Measurements from ENCODE around the gene GRIK2.

The GRIK2 gene

DNA sequence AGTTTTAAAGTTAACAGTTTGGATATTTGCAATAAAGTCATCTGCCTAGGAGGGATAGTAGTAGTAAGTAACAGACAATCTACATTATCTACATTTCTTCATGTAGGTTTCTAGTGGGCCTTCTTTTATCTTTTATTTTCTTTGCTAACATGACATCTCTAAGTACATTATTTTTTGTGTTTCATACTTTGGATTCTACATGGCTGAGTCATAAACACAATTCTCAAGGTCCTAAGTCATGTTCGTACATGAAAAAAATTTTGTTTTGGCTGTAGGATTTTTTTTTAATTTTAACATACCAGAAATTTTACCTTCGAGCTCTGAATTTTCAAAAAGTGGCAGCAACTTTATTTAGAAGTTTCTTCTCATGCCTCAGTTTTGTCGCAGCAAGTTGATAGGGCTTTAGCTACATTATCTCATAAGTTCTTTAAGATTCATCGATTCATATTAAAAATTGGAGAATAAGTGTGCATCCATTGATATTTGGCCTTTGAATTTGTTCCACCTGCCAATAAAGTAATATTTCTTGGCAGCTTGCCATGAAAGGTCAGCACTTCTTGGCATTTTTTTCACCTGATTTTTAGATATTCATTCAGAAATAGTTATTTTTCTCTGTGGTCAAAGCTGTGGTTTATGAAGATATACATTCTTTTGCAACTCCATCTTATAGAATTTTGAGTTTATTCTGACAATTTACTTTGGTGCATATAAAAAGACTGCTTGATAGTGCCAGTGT, 146.2 kb downstream of the GRIK2 start:
- no peak for DNase-seq (ENCODE audit: low spot score)

- no peak for DNase-seq (ENCODE audit: low spot score)
Observed at GRCh38 chr6:101541894-101542293, 148.4 kb downstream of the GRIK2 start.

DNA sequence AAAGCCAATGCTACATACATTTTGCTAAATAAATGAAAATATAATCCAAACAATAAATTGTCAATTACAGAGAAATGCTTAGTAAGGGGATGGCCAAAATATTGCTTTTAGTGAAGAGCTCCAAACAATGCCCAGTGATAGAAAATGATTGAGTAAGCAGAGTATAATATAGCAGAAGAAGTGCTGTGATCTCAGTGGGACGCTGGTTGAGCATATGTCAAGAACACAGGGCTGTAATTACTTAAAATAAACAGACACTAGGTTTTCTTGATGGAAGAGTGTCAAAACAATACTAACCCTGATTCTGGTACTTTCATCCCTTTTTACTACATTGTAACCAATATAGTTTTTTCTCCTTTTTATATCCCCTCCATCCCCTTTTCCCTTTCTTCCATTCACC, 150.3 kb downstream of the GRIK2 start:
- no peak for DNase-seq (ENCODE audit: low spot score)

GRCh38 chr6:101544286-101544685, 150.8 kb downstream of the GRIK2 start:
- no peak for DNase-seq (ENCODE audit: low spot score)

DNA sequence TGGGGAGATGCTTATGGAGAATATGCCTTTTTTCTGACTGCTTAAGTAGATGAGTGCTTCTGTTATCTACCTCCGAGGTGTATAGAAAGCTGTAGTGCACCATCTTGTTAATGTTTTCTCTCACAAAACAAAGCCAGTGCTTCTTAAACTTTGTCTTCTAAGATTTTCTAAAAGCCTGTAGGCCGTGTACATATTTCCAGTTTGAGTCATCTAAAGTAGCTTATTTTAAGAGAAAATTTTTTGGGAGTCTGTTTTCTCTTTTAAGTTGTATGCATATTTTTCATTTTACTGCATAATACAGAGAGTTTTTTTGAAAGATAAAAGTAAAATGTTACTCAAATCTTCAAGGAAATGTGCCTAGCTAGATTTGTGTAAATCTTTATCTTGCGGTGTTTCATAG, 151.7 kb downstream of the GRIK2 start:
- no peak for DNase-seq (ENCODE audit: low spot score)

DNA sequence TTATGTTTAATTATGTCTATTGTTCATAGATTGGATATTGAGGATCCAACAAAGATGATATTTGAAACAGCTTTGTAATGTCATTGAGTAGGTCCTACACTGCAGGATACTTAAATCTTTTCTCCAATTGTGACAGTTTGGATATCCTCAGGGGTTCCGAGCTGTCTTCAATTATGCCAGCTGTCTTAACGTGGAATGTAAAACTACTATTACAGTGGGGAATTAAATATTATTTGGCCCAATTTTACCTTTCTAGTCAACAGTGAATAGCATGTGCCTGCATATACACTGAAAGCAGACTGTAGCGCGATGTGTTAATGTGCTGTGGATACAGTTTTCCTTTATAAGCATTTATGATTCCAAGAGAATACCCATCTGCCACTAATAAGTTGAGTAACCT, 156.9 kb downstream of the GRIK2 start:
- DNase-seq (ENCODE audit: low spot score) = no peak

- DNase-seq (ENCODE audit: low spot score) = no peak
Observed at GRCh38 chr6:101554231-101554630, 160.7 kb downstream of the GRIK2 start.

DNA sequence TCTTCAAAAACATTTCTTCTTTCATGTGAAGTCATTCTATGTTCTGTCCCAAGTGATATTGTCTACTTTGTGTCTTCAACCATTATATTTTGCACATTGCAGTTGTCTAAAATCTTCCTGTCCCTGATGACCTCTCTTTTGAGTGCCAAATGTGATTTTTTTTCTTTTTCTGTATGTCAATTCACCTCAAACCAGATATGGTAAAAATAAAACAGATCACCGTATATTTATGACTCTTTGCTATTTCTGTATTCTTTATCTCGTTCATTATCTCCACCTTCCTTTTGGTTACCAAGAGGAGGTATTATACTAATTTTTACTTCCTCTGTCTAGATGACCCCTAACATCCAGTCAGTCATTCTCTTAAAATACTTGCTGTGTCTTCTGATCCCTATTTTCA, 165.2 kb downstream of the GRIK2 start:
- no peak for DNase-seq (ENCODE audit: low spot score)

- no peak for DNase-seq (ENCODE audit: low spot score)
Observed at GRCh38 chr6:101572627-101573026, 179.1 kb downstream of the GRIK2 start.

- DNase-seq (ENCODE audit: low spot score) = no peak
Observed at GRCh38 chr6:101577091-101577490, 183.6 kb downstream of the GRIK2 start.

DNA sequence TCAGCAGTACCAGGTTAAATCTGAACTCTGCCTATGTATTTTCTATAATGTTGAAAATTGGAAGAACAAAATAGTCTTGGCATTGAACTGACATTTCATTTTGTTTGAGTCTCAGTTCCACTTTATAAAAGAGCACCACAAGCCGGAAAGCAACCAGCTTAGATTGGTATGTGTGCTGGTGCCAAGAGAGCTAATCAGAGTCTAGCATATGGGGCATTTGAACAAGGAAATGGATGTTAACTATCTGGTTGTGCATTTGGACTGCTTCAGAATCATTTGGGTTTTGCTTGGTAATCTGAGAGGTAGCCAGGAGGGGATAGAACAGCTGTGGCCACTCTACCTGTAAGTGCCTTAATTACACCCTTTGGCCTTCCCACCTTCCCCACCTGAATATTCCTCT, 184.8 kb downstream of the GRIK2 start:
- DNase-seq (ENCODE audit: low spot score) = no peak

DNA sequence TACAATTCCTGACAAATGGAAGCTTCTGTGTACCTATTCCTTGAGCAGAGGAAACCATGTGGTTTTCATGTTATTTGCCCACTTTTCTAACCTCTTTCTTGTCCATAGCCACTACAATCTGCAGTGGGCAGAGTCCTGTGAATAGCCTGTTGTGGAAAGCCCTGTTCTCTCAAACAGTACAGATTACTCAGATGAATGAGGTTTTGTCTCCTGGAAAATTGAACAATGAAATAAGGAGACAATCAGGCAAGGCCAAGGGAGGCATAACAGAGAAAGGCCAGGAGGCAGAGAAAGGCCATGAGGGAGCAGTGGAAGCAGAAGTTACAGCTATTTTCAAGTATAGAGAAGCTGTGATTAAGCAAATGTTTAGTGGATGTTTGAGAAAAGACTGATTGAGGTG, 189.3 kb downstream of the GRIK2 start:
- no peak for DNase-seq (ENCODE audit: low spot score)

- DNase-seq (ENCODE audit: low spot score) = no peak
Observed at GRCh38 chr6:101585501-101585900, 192.0 kb downstream of the GRIK2 start.

DNA sequence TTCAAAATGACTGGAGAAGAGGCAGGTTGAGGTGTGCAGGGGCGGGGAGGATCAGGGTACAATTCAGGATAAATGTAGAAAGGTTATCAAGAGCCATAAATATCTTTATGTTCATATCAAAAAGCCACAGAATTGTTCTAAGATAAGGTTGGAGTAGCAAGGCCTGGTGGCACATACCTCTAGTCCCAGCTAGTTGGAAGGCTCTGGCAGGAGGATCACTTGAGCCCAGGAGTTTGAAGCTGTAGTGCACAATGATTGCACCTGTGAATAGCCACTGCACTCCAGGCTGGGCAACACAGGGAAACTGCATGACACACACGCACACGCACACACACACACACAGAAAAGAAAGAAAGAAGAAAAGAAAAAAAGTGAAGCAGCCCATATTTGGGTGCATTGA, 194.8 kb downstream of the GRIK2 start:
- no peak for DNase-seq (ENCODE audit: low spot score)

DNA sequence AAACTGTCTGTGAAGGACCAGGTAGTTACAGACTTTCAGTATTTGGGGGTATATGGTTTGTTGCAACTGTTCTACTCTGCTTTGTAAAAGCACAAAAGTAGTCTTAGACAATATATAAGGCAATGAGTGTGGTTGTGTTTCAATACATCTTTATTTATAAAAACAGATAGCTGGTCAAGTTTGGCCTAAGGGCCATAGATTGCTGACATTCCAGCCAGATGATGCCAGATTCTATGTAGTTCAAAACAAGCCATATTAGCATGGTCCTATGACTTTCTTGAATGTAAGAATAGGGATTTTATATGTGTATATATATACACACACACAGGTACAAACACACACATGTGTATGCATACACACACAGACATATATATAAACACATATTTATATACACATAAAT, 201.8 kb downstream of the GRIK2 start:
- DNase-seq (ENCODE audit: low spot score) = no peak

- no peak for DNase-seq (ENCODE audit: low spot score)
Observed at GRCh38 chr6:101597693-101598092, 204.2 kb downstream of the GRIK2 start.

DNA sequence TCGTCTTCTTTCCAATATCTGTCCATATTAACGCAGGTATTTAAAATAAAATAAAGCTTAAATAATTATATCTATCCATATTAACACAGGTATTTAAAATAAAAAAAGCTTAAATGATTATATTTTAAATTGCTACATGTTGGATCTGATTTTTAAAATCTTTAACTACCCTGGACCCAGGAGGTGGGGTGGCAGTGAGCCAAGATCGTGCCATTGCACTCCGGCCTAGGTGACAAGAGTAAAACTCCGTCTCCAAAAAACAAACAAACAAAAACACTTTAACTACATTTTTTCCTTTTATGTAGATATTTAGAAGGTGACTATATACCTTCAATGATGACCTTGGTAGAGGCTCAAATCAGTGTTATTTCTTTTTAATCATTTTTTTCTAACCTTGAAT, 211.9 kb downstream of the GRIK2 start:
- no peak for DNase-seq (ENCODE audit: low spot score)

DNA sequence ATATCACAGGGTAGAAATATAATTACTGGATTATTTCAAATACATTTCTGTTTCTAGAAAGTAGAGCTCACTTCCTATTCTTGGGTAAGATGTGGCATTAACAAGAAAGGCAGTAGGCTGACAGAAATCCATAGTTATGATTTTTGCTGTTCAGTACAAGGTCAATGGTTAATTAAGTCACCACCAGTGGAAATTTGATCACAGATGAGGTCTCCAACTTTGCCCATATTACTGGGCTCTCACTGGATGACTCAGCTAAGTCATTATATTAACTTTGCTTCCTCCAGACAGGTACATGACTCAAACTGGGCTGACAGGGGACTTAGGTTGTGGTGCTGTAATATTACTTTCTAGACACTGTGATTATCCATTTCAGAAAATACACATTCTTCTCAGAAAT, 212.4 kb downstream of the GRIK2 start:
- no peak for DNase-seq (ENCODE audit: low spot score)

DNA sequence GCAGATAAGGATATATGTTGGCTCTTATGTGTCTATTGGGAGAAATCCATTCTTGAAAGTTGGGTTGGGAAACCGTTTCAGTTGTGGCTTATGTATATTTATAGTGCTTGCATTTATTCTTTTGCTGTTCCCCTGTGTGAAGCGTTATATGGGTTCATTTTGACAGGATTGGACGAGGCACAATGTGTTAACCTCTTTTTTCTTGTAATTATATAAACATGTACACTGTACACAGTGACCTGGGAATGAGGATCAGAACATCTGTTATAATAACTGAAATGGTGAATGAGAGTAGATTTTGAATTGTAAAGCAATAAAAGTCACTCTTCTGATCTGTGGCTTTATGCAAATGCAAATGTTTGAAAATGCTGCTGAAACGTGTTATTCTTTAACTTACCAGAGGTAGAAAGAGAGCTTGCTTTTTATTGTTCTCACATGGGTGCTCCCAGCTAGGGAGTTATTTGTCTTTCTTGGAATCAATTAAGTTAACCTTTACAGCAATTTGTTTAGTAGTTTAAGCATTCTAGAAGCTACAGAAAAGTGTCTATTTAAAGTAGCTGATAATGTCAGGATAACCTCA, 213.7 kb downstream of the GRIK2 start:
- DNase-seq (ENCODE audit: low spot score) = no peak

DNA sequence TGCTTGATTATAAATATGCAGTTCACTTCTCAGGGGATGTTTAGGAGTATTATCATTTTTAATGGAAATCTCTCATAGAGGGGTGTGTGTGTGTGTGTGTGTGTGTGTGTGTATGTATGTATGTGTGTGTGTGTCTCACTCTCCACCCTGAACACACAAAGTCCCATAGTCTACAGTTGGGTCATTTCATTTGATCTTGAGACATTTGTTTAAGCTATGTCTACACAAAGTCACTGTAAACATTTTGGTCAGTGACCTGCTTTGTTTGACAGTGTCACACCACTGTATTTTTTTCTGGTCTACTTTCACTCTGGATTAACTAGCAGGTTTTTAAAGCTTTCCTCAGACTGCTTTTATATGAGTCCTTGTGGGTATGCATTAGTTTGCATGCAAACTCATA, 215.2 kb downstream of the GRIK2 start:
- DNase-seq (ENCODE audit: low spot score) = no peak

GRCh38 chr6:101613556-101613955, 220.0 kb downstream of the GRIK2 start:
- DNase-seq (ENCODE audit: low spot score) = no peak

GRCh38 chr6:101614774-101615173, 221.3 kb downstream of the GRIK2 start:
- no peak for DNase-seq (ENCODE audit: low spot score)

- no peak for DNase-seq (ENCODE audit: low spot score)
Observed at GRCh38 chr6:101626269-101626668, 232.8 kb downstream of the GRIK2 start.

DNA sequence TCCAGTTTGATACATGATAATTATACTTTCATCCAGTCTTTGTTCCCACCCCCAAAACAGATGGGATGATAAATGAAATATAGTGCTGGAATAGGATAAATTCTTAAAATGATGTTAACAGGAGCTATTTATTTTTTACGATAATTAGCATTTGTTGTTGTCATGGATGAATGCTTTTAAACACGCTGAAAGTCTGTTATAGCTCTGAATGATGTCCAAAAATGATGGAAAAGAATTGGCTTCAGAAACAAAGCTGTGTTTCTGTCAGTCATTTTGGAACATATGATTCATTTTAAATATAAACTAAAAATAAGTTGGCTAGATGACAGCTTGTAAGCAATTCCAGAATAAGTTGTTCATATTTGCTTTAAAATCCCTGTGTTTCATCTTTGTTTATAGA, 237.4 kb downstream of the GRIK2 start:
- no peak for DNase-seq (ENCODE audit: low spot score)
